C4-2B (cell line): ENCODE results near the gene SCLY.

Source experiments
- H3K27ac ChIP-seq: fragments of 450-650 bp; 2 replicates; pipeline ENCODE4 v1.5.1; 2017
- CTCF ChIP-seq: fragments of 450-650 bp; conservative IDR thresholded peaks from 2 replicates; pipeline ENCODE4 v1.5.1; 2017; ENCODE audit warnings: mild to moderate bottlenecking
- ZFX ChIP-seq: fragments of 450-650 bp; IDR thresholded peaks from 2 replicates; pipeline ENCODE4 v1.6.1; 2017

SCLY gene

GRCh38 chr2:238106339-238106697 lies 45.5 kb downstream of the SCLY start:
- no peak overlapping the region for H3K27ac ChIP-seq
- no peak for TF ChIP-seq ZFX
- no peak for TF ChIP-seq CTCF

- TF ChIP-seq ZFX (no peak), CTCF (peak; percentile 43)
Observed at GRCh38 chr2:238106698-238107524, 46.1 kb downstream of the SCLY start.

GRCh38 chr2:238107525-238108422 lies 47.0 kb downstream of the SCLY start:
- H3K27ac ChIP-seq: peak overlapping the region; percentile 6; the same call in 1 of the 2 replicates
- TF ChIP-seq ZFX: no peak
- peak; percentile 18; the same call in 1 of the 2 replicates for TF ChIP-seq CTCF

More at GRCh38 chr2:238106698-238107524, 46.1 kb downstream of the SCLY start:
- peak overlapping the region; percentile 6; the same call in 1 of the 2 replicates for H3K27ac ChIP-seq

GRCh38 chr2:238108423-238109183 lies 47.8 kb downstream of the SCLY start:
- no peak overlapping the region for H3K27ac ChIP-seq
- no peak for TF ChIP-seq CTCF
- TF ChIP-seq ZFX: no peak

GRCh38 chr2:238113611-238114010 lies 52.8 kb downstream of the SCLY start:
- TF ChIP-seq CTCF: no peak
- no peak for TF ChIP-seq ZFX
- H3K27ac ChIP-seq: no peak overlapping the region

GRCh38 chr2:238114331-238114841 lies 53.6 kb downstream of the SCLY start:
- no peak overlapping the region for H3K27ac ChIP-seq
- TF ChIP-seq CTCF (no peak), ZFX (no peak)
